ENCODE results near the gene S100A5.

Gene S100A5

DNA sequence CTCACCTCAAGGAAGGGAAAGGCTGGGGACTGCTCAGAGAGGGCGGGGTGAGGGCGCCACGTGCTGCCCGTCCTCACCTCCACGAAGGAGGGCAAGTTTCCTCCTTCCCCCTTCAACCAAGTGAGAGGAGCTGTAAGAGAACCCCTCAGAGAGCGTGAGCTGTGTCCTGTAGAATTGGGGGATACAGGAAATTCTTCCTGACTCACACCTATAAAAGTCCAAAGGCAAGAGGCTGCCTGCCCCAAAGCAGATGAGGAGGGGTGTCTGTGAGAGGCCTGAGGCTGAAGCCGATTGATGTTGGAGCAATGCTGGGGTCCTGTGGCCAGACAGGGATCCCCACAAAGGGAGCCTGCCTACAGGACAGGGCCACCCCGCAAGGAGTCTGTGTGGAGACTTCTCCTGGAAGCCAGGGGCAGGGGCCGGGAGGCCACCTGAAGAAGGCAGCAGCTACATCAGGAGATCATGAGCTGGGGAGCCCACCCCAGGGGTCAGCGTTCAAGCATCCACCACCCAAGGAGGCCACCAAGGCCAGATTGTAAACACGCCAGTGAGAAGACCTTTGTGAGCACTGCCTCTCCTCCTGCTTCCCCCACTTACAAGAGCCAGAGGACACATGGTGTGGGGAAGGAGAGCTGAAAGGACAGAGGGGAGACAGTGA is 32.7 kb downstream of the S100A5 start:
- no peak for DNase-seq (ENCODE audit: low spot score)

DNA sequence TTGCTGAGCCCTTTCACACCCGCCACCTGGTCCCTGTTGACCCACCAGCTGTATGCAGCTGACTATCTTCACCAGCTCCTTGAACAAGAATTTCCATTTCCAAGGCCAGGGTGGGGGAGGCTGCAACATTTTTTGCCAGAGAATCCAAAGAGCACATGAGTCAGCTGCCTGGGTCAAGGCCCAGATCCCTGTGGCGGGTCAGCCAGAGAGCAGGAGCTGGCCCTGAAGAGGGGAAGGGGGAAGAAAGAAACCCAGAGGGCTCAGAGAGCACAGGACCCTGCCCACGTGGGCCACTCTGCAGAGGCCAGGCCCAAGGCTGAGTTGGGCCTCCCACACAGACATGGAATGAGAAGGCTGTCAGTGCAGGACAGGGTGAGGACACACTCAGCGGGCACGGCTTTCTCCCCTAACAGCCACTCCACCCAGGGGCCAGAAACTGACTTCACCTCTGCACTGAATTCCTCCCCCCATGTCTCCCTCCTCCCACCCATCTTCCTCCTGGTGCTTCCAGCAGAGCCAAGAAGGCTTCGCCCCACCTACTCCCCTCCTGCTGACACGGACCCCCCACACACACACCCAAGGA is 33.8 kb downstream of the S100A5 start:
- DNase-seq (ENCODE audit: low spot score) = peak; percentile 36

DNA sequence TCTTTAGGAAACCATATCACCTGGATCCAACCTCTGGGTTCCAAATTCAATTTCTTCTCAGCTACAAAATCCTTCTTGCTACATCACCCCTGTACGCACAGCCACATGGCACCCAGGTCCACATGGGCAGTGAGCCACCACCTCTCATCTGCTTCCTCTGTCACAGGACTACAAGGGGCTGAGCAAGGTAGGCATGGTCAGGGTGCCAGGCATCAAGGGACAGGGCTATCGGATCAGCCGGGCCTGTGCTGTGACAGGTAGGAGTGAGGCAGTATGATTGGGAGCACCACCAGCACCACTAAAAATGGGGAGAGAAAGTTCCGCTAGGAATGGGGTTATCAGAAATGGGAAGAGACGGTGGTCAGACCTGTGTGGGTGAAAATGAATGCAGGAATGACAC is 34.3 kb downstream of the S100A5 start:
- DNase-seq (ENCODE audit: low spot score) = no peak

DNA sequence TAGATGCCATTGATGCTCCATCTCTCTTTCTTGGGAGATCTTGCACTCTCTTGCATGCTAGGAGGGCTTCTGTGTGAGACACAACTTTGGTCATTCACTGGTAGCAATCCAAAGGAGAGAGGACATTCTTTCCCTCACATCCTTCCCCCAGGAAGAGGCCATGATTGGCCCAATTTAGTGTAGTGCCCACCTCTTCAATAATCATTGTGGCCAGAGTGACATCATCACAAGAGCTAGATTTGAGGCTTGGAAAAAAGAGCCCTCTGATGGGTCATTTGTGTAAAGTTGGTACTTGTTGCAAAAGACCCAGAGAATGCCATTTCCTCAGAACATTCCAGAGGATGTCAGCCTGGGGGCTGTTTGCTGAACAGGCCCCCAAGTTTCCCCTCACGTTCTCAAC is 35.2 kb downstream of the S100A5 start:
- no peak for DNase-seq (ENCODE audit: low spot score)

DNA sequence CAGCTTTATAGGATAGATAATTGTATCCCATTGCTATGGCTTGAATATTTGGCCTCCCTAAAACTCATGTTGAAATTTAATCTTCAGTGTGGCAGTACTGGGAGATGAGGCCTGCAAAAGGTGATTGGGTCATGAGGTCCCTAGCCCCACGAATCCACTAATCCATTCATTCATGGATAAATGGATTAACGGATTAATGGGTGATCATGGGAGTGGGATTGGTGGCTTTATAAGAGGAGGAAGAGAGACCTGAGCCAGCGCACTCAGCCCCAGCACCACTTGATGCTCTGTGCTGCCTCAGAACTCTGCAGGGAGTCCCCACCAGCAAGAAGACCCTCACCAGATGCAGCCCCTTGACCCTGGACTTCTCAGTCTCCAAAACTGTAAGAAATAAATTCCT is 37.0 kb downstream of the S100A5 start:
- no peak for DNase-seq (ENCODE audit: low spot score)

DNA sequence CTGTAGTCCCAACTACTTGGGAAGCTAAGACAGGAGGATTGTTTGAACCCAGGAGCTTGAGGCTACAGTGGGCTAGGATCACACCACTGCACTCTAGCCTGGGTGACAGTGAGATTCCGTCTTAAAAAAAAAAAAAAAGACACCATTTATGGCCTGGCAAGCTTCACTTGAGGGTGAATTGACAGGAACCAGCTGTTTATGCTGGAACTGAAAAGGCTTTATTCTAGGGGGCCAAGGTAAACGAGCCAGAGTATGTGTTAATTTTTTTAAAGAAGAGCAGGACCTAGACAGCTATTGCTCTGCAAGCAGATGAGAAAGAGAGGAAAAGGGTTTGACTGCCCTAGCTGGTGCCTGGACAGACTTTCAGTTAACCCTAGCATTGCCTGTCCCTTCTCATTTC is 42.0 kb downstream of the S100A5 start:
- DNase-seq (ENCODE audit: low spot score) = no peak

DNA sequence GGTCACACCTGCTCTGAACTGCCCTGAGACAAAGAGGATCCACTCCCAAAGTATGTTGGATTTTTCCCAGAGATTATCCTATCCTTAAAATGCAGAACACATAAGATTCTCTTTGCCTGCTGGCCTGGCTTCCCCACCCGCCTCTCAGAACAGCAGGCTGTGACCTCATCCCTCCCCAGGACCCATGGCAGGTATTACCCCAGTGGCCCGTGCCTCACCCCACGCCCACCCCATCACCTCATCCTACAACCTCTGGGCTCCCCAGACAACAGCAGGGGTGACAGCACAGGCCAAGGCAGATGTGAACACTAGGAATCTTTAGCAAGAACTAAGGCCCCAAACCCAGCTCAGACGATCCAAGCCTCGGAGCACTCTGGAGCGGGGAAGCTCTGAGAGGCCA is 45.2 kb downstream of the S100A5 start:
- DNase-seq (ENCODE audit: low spot score) = no peak

DNA sequence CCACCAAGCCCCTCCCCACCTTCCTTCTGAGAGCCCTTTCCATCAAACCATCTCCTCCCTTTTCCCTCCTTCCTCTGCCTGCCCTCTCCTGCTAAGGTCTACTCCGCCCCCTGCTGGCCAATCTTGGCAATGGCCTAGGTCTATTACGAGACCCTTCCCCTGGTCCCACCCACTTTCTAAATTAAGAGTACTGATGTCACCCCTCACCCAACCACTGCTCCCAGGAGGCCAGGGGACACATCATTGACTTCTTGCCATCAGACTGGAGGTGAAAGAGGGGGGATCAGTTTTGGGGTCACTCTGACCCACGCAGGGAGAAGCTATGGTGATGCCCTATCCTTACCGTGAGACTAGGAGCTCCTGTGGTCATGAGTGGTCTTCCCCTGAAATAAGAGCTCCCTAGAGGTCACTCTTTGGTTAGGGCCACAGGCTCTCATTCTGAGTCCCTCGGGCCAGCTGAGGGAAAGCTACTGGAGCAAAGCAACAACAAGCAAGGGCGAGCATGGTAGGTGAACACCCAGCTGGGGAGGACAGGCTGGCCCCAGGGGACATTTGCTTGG is 45.7 kb downstream of the S100A5 start:
- DNase-seq (ENCODE audit: low spot score) = peak; percentile 48

DNA sequence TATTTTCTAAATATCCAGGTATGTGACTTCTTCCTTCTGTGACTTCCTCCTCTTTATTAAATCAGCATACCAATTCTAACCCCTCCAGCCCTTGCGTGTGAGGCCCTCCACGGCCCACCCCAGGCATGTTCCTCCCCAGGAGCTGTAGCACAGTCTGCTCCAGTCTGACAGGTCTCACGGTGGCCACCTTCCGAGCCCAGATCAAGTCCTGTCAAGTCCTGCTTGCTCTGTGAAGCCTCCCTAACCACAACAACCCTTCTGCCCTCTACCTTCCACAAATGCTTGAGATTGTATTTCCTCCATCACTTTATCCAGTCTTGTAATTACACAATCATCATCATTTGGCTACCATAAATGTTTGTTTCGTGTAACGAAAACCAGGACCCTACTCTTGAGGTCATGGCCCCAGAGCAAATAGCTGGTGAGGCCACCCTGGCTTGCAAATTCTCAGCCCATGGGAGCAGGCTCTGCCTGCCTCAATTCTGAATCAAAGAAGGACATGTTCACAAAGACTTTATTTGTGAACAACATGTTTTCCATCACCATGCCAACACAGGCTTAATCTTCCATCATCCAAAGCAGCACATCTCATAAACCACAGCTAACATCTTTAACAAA is 47.3 kb downstream of the S100A5 start:
- DNase-seq (ENCODE audit: low spot score) = no peak

DNA sequence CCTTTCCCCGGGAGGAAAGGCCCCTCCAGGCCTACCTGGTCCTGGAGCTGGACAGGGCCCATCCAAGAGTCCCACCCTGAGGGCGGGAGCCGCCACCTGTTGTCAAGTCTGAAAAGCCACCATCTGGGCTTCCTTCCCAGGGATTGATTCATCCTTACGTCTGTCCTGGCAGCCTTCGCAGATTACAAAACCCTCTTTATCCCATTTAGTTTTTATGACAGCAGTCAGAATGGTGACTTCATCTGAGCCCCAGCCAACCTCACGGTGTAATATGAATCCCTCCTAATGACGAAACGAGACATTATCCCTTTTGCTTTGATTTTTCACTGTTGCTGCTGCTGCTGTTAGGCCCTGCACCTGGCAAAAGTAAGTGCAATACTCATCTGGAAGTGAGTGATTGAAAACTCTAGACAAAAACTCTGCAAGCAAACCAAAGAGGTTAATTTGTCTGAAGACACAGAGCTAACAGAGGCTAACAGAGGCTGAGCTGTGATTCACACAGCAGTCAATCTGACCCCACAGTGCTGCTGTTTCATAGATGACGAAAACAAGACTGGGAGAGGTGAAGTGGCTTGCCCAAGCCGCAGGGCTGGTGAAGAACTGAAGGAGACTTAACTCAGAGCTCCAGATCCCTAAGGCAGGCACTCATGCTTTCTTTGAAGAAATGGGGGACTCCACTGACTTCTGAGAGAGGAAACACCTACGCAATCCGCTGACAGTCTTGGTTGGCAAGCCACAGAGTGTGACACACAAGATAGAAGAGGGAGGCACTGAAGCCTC is 50.3 kb downstream of the S100A5 start:
- DNase-seq (ENCODE audit: low spot score) = peak; percentile 59

DNA sequence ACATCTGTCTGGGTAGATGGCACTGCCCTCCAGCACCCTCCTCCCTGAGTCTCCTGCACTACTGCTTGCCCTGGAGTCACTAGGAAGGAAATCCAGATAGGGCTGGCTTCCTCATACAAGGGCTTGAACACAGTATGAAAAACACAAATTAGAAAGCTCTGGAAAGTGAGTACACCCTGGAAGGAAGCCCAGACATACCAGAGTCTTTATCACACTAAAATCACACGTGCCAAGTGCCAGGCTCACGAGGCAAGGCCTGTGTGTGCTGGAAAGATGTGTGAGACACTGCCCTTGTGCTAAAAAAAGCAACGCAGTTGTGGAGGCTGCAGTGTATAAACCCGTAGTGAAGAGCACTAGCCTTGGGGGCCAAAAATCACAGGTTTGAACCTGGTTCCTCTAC is 52.0 kb downstream of the S100A5 start:
- no peak for DNase-seq (ENCODE audit: low spot score)

DNA sequence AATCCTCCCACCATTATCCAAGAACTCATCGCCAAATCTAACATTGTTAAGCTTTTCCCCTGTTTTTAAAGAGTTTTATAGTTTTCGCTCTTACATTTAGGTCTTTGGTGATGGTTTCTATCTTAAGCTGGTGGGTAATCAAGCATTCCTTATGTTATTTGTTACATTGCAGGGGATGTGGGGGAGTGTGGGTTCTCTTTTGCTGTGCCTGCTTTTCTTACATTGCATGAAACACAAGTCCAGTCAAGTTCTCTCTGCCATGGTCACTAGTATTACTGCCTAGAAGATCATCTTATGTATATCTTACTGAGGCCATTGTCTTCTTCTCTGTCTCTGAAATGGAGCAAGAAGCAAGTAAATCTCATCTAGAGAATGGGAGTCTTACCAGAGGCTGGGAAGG is 53.0 kb downstream of the S100A5 start:
- no peak for DNase-seq (ENCODE audit: low spot score)
